GM12891 (cell line): Measurements from ENCODE around the gene EGF.

ENCODE experiments used
- PAX5 ChIP-seq: IDR thresholded peaks from 2 replicates; pipeline ENCODE4 v1.6.1; 2011; ENCODE audit warnings: low read length, moderate library complexity, mild to moderate bottlenecking; ENCODE audit not compliant: insufficient read depth, severe bottlenecking
- POLR2A ChIP-seq: IDR thresholded peaks from 2 replicates; pipeline ENCODE4 v1.6.1; 2011; ENCODE audit warnings: low read depth, low read length, control low read depth
- POLR2AphosphoS5 ChIP-seq: IDR thresholded peaks from 2 replicates; pipeline ENCODE4 v1.6.1; 2011; ENCODE audit warnings: low read depth, low read length, control low read depth
- SPI1 ChIP-seq: IDR thresholded peaks from 2 replicates; pipeline ENCODE4 v1.6.1; 2011; ENCODE audit warnings: low read depth, low read length, control low read depth
- TAF1 ChIP-seq: IDR thresholded peaks from 2 replicates; pipeline ENCODE4 v1.6.1; 2011; ENCODE audit warnings: low read depth, low read length, control low read depth

DNA sequence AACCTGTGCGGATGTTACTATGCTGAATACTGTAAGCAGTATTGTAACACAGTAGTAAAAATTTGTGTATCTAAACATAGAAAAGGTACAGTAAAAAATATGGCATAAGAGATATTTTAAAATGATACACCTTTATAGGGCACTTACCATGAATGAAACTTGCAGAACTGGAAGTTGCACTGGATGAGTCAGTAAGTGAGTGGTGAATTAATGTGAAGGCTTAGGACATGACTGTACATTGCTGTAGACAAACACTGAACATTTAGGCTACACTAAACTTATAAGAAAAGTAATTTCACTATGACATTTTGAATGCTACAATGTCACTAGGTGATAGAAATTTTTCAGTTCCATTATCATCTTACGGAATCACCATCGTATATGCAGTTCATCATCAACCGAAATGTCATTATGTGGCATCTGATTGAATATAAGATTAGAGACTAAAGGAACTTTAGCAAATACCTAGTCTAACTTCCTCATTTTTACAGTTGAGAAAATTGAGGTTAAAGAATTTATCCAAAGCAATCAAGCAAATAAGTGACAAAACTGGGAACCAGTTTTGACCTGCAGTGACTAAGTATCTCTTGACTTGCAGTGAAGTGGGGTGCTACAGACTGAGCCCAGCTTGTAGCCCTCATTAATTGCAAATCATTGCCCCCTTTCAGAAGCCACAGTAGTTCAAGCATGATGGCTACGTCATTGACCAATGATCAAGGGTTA lies 55.3 kb downstream of the EGF start:
- no peak for TF ChIP-seq POLR2A
- no peak for TF ChIP-seq POLR2AphosphoS5
- no peak for TF ChIP-seq PAX5
- no peak for TF ChIP-seq TAF1
- TF ChIP-seq SPI1, result no peak
